Caco-2 (cell line): ENCODE measurements around the gene MYO7B. TPM values are rescaled to one million over a fixed set of nuclear protein-coding genes. Genes with fewer than 3 reads are reported as not detected.

ENCODE experiments used
- BruUV-seq: library from RNA; stranded (reverse); fragments of 400-500 nt; replicated peaks from 2 replicates; lab custom pipeline; 2021; lab: Mats Ljungman, UMichigan
- CTCF ChIA-PET: fragments of 300-600 bp; sonication (Branson Sonifier 250); formaldehyde crosslinking; loops from one replicate; lab custom pipeline; 2022; ENCODE audit warnings: antibody characterized with exemption; lab: Charles Lee
- POLR2A ChIA-PET: fragments of 300-600 bp; sonication (Branson Sonifier 250); formaldehyde crosslinking; loops from one replicate; lab custom pipeline; 2022; ENCODE audit warnings: antibody characterized with exemption; lab: Charles Lee
- DNase-seq, 2 experiments: peaks; one replicate each; pipeline versions ENCODE4 v3.0.0 to v3.0.0-alpha.2; 2020 to 2022
- H3K27me3 ChIP-seq: replicated peaks from 2 replicates; pipeline ENCODE4 v1.6.0; 2011; ENCODE audit warnings: low read length; ENCODE audit not compliant: control insufficient read depth, insufficient read depth
- H3K36me3 ChIP-seq: 2 replicates; pipeline ENCODE4 v1.5.1; 2011; ENCODE audit warnings: low read length; ENCODE audit not compliant: control insufficient read depth, insufficient read depth
- H3K4me1 ChIP-seq: fragments of 250-450 bp; sonication (Bioruptor Pico); 2 replicates; pipeline ENCODE4 v1.5.1; 2020; ENCODE audit warnings: mild to moderate bottlenecking
- H3K4me3 ChIP-seq: 2 replicates; pipeline ENCODE4 v1.5.1; 2011; ENCODE audit warnings: low read depth, mild to moderate bottlenecking, control low read depth, low read length
- H3K9me3 ChIP-seq: fragments of 250-450 bp; sonication (Bioruptor Pico); 2 replicates; pipeline ENCODE4 v1.5.1; 2020; ENCODE audit warnings: mild to moderate bottlenecking, moderate library complexity
- H3K27ac Mint-ChIP-seq: one replicate; pipeline ENCODE4 v1.8.0; 2022; ENCODE audit warnings: mixed read lengths; ENCODE audit not compliant: unreplicated experiment
- H3K27me3 Mint-ChIP-seq: one replicate; pipeline ENCODE4 v1.8.0; 2022; ENCODE audit warnings: mixed read lengths; ENCODE audit not compliant: insufficient read depth, unreplicated experiment
- H3K36me3 Mint-ChIP-seq: one replicate; pipeline ENCODE4 v1.8.0; 2022; ENCODE audit warnings: mild to moderate bottlenecking, mixed read lengths; ENCODE audit not compliant: insufficient read depth, unreplicated experiment
- H3K4me1 Mint-ChIP-seq: one replicate; pipeline ENCODE4 v1.8.0; 2022; ENCODE audit warnings: low read depth, mixed read lengths; ENCODE audit not compliant: unreplicated experiment
- H3K4me3 Mint-ChIP-seq: one replicate; pipeline ENCODE4 v1.8.0; 2022; ENCODE audit warnings: mild to moderate bottlenecking, moderate library complexity, mixed read lengths; ENCODE audit not compliant: unreplicated experiment
- H3K9me3 Mint-ChIP-seq: one replicate; pipeline ENCODE4 v1.8.0; 2022; ENCODE audit warnings: mixed read lengths; ENCODE audit not compliant: unreplicated experiment
- CTCF ChIP-seq, 2 experiments: fragments of 200-600 bp in 1 of 2; IDR thresholded peaks; 1 replicate in 1 of 2; 2 replicates in 1 of 2; pipeline versions ENCODE4 v1.5.1 to v1.8.0; 2011 to 2022; ENCODE audit warnings: antibody characterized with exemption in 1 of 2, control low read depth in 1 of 2, inconsistent platforms in 1 of 2, low read depth in 1 of 2, low read length in 1 of 2, mild to moderate bottlenecking in 1 of 2, moderate library complexity in 1 of 2; ENCODE audit not compliant: insufficient read depth in 1 of 2, severe bottlenecking in 1 of 2, unreplicated experiment in 1 of 2
- intact Hi-C: fragments of 100-400 bp; cut with micrococcal nuclease; formaldehyde crosslinking; loops from one replicate; pipeline ENCODE4 v1.10.0; 2022; ENCODE audit not compliant: unreplicated experiment
- total RNA-seq: library from RNA; stranded (reverse); gene quantifications from 2 replicates; pipeline ENCODE4 v1.2.3, GENCODE V29; 2022

The MYO7B gene
- total RNA-seq, 1 experiment from 2014 or later = 0.27 TPM

- H3K4me1 ChIP-seq = peaks cover 17% of the 10 kb centered on the region
- Mint-ChIP-seq H3K36me3 (no peaks in the 10 kb centered on the region), H3K27ac (no peak overlapping the region), H3K4me3 (no peak overlapping the region), H3K4me1 (peaks cover 9% of the 10 kb centered on the region), H3K9me3 (no peaks in the 10 kb centered on the region), H3K27me3 (no peaks in the 10 kb centered on the region)
- intact Hi-C loops = no loop called here
- no peak overlapping the region for H3K4me3 ChIP-seq
- no peak for TF ChIP-seq CTCF (IDR thresholded peaks at IDR 0.05; ENCODE audit: insufficient read depth in 1 of 2, low read depth in 1 of 2, low read length in 1 of 2, severe bottlenecking in 1 of 2, unreplicated experiment in 1 of 2)
- ChIA-PET POLR2A (interaction anchor here (1.0 kb wide), 1 partner anchor 10 kb away, joined by 3 read pairs; the partner anchor contains the start of gene IWS1), CTCF (no interaction called here)
- H3K27me3 ChIP-seq = no peaks in the 10 kb centered on the region
- no peaks in the 10 kb centered on the region for H3K9me3 ChIP-seq
- DNase-seq = no peak
- no TSS peak for BruUV-seq
- no peaks in the 10 kb centered on the region for H3K36me3 ChIP-seq
These were observed 435 bp downstream of the MYO7B start for GRCh38 chr2:127535918-127536317.

DNA sequence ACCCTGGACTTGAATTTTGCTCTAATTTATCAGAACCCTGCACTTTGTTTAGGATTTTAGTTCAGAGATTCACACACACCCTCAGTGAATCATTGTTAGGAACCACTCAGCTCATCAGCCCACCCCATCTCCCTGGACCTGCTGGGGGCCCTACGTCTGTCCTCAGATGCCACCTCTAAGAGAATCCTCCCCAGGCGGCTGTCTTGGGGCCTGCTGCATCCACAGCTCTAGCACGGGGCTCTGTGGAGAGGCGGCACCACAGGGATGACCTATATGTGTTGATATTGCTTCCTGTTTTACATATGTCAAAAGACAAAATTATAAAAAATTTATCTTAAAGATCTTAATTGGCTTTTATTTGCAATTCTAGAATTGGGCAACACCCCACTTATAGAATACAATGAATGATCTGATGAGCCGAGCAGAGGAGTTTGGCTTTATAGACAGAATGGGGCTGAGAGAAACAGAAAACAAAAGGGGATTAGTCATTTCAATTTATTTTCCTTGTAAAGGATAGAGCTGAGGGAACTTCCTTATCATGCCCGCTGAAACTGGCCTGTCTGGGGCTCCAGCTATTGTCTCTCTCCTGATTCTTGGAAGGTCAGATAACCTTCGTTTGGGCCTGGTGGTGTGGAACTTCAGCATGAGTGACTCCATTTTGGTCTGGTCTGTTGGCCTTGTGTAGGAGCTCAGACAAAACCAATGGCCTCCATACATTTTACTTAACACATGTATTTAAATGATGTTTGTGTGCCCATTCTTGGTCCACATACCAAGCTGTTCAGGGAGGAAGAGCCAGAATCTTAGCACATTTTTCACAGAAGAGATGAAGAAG, 1.4 kb downstream of the MYO7B start:
- H3K4me3 ChIP-seq = no peak overlapping the region
- Mint-ChIP-seq H3K4me1 (peaks cover 9% of the 10 kb centered on the region), H3K27me3 (no peaks in the 10 kb centered on the region), H3K4me3 (no peak overlapping the region), H3K36me3 (no peaks in the 10 kb centered on the region), H3K9me3 (no peaks in the 10 kb centered on the region), H3K27ac (no peak overlapping the region)
- no peaks in the 10 kb centered on the region for H3K27me3 ChIP-seq
- no TSS peak for BruUV-seq
- POLR2A ChIA-PET = interaction anchor here (1.9 kb wide), 1 partner anchor 11 kb away, joined by 11 read pairs; the partner anchor contains the start of gene IWS1
- CTCF ChIA-PET = interaction anchor here (0.6 kb wide), 1 partner anchor 15 kb away, joined by 3 read pairs; no protein-coding TSS in a partner anchor
- DNase-seq = no peak
- no peaks in the 10 kb centered on the region for H3K9me3 ChIP-seq
- peaks cover 21% of the 10 kb centered on the region for H3K4me1 ChIP-seq
- no peaks in the 10 kb centered on the region for H3K36me3 ChIP-seq
- no peak for TF ChIP-seq CTCF (IDR thresholded peaks at IDR 0.05; ENCODE audit: insufficient read depth in 1 of 2, low read depth in 1 of 2, low read length in 1 of 2, severe bottlenecking in 1 of 2, unreplicated experiment in 1 of 2)
- intact Hi-C loops = no loop called here

- H3K9me3 Mint-ChIP-seq = no peaks in the 10 kb centered on the region
- H3K9me3 ChIP-seq = no peaks in the 10 kb centered on the region
- peaks cover 14% of the 10 kb centered on the region for H3K4me1 Mint-ChIP-seq
- CTCF ChIA-PET = no interaction called here
- POLR2A ChIA-PET = interaction anchor here (1.9 kb wide), 1 partner anchor 12 kb away, joined by 11 read pairs; the partner anchor contains the start of gene IWS1
- no peaks in the 10 kb centered on the region for H3K27me3 Mint-ChIP-seq
- BruUV-seq = no TSS peak
- no peaks in the 10 kb centered on the region for H3K36me3 Mint-ChIP-seq
- DNase-seq = no peak
- H3K27me3 ChIP-seq = no peaks in the 10 kb centered on the region
- no peaks in the 10 kb centered on the region for H3K36me3 ChIP-seq
- H3K4me3 ChIP-seq = no peak overlapping the region
- peaks cover 28% of the 10 kb centered on the region for H3K4me1 ChIP-seq
- no peak for TF ChIP-seq CTCF (IDR thresholded peaks at IDR 0.05; ENCODE audit: insufficient read depth in 1 of 2, low read depth in 1 of 2, low read length in 1 of 2, severe bottlenecking in 1 of 2, unreplicated experiment in 1 of 2)
- intact Hi-C loops = no loop called here
- H3K27ac Mint-ChIP-seq = no peak overlapping the region
- no peak overlapping the region for H3K4me3 Mint-ChIP-seq
These were observed 2.2 kb downstream of the MYO7B start for GRCh38 chr2:127537644-127538043.
